Stimulated activated CD8-positive, alpha-beta memory T cell treated with anti-CD3 and anti-CD28 coated beads, Interleukin-2, amount 100 ng/mL, for 1 hour (primary cell): ENCODE measurements around the gene ICAM1.
A peak's percentile ranks its signal among the peaks of the same experiment; 100 is the strongest.
"Not testable (repeated sequence)": the region's sequence is repeated elsewhere in the genome, so short reads cannot be mapped to it uniquely, and the experiment has no call there.

Experiments used
- DNase-seq, 2 donors: peaks; one replicate each; pipeline ENCODE4 v3.0.0-alpha.2; 2020; ENCODE audit warnings: low read depth in 2 of 2

Gene ICAM1

DNA sequence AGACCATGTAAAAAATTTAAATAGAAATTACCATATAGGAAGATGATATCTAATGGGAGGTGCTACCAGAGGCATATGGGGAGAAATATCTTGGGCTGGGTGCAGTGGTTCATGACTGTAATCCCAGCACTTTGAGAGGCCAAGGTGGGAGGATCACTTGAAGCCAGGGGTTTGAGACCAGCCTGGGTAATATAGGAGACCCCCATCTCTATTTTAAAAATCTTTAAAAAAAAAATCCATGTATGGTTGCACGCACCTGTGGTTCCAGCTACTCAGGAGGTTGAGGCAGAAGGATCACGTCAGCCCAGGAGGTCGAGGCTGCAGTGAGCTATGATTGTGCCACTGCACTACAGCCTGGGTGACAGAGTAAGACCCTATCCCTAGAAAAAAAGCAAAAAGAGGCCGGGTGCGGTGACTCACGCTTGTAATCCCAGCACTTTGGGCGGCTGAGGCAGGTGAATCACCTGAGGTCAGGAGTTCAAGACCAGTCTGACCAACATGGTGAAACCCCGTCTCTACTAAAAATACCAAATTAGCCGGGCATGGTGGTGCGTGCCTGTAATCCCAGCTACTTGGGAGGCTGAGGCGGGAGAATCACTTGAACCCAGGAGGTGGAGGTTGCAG lies 29.0 kb upstream of the ICAM1 start:
- DNase-seq = not testable (repeated sequence)

DNA sequence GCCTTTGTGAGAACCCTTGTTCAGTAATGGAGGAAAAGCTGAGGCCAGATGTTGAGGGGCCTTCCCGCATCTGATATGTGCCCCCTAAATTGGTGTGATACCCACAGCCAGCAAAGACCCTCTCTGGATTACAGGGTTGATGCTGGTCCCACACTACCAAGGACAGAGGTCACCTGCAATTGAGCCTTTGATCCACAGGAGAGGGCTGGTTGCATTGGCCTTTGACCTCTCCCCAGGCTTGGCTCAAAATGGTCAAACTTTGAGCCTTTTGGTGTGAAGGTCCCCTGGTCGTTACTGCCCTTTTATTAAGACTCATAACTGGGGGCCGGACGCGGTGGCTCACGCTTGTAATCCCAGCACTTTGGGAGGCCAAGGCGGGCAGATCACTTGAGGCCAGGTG lies 27.3 kb upstream of the ICAM1 start:
- no peak for DNase-seq

DNA sequence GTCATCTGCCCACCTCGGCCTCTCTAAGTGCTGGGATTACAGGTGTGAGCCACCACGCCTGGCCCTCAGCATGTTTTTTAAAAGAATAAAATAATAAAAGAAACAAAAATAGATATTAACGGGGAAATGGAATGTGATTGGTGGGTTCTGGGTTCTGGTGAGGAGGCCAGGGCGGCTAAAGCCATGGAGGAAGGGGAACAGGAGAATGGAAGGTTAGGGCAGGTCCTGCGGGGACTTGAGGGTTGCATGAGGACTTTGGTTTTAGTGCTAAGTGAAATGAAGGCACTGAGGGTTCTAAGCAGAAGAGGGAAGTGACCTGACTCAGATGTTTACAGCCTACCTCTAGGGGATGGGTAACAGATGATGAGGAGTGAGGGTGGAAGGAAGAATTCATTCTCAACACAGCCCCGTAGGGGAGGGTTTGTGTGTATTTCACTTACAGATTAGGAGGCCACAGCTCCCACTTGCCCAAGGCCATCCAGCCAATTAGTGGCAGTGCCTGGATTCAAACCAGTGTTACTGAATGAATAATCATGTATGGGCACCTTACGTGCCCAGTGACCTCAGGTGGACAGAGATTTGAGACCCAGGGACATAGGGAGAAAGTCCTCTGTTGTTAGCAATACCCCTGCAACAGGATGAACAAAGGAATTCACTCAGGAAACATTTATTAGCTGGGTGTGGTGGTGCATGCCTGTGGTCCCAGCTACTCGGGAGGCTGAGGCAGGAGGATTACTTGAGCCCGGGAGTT lies 25.6 kb upstream of the ICAM1 start:
- no peak for DNase-seq

DNA sequence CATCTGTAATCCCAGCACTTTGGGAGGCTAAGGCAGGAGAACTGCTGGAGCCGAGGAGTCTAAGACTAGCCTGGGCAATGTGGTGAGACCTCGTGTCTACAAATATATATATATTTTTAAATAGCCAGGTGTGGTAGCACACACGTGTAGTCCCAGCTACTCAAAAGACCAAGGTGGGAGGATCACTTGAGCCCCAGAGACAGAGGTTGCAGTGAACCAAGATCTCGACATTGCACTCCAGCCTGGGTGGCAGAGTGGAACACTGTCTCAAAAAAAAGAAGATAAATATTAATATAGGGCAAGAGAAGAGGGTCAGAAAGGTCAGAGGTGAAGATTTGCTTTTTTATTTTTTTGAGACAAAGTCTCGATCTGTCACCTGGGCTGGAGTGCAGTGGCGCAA lies 24.4 kb upstream of the ICAM1 start:
- no peak for DNase-seq

DNA sequence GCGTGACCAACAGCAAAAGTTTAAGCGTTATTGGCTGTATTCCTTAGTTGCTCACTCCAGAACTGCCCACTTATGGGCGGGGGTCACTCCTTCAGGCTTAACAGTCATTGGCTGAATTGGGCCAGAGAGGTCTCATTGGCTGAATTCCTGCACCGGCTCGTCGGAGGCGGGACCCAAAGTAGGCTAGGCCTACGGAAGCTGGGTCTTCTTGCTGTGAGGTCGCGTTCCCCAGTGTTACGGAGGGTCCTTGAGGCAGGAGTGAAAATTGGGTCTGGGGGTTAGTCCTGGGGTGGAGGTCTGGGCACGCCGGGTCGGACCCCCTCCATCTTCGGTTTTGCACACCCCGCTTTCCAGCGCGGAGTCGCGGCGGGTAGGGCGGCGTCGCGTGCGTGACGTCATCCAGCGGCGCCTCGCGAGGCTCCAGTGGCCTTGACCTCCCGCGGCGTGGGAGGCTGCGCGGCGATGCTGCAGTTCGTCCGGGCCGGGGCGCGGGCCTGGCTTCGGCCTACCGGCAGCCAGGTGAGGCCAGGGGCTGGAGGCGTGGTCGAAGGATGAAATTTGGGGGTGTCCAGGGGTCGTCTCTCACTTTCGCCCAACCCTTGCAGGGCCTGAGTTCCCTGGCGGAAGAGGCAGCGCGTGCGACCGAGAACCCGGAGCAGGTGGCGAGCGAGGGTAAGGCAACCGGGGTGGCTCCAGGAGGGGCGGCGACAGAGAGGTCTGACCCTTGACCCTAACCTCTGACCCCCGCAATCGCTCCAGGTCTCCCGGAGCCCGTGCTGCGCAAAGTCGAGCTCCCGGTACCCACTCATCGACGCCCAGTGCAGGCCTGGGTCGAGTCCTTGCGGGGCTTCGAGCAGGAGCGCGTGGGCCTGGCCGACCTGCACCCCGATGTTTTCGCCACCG lies 18.9 kb upstream of the ICAM1 start, which contains the start of gene MRPL4:
MRPL4 (plus strand) TSS at position 423 of the 903 bp plus-strand sequence; CDS start at position 463, 40 bp downstream.
- peak; percentile 85 to 88 for DNase-seq

DNA sequence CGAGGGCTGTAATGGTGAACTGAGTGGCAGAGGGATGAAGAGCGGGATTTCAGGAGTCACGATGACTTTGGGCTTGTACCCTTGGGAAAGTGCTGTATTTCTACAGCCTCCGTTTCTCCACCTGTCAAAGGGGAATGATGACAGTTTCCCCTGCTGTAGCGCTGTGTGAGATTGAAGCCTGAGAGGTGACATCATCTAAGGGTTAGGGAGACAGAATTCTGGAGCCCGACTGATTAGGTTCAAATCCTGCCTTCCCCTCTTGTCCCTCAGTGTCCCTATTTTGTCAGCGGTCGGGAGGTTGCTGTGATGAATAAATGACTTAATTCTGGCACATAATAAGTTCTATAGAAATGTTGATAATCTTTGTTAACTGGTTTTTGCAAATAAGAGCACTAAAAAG lies 18.2 kb upstream of the ICAM1 start:
- no peak for DNase-seq

DNA sequence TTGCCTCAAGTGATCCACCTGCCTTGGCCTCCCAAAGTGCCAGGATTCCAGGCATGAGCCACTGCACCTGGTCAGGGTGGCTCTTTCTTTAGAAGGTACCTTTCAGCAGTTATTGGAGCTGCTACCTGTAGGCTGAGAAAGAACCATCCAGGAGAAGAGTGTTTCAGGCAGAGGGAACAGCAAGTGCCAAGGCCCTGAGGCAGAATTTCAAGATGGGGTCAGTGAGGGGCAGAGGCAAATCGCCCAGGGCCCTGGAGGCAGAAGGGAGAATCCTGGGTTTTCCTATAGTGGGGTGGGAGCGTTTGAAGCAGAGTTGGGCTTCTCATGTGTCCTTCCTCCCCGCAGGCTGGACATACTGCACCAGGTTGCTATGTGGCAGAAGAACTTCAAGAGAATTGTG lies 16.7 kb upstream of the ICAM1 start:
- no peak for DNase-seq

DNA sequence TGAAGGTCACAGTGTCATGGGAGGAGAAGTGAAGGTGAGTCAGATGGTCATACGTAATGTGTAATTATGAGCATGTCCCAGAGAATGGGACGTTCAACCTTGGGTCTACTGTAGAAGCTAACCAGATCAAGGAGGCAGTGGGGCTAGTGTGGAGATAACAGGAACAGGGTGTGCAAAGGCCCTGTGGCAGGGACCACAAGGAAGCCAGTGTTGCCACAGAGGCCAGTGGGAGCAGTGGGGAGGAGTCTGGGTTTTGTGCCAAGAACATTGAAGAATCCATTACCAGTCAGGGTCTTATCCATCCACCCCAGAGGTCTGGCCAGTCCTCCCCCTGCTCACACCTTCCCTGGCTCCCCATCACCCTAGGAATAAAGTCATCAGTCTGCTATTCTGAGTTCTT lies 15.6 kb upstream of the ICAM1 start:
- DNase-seq = no peak

DNA sequence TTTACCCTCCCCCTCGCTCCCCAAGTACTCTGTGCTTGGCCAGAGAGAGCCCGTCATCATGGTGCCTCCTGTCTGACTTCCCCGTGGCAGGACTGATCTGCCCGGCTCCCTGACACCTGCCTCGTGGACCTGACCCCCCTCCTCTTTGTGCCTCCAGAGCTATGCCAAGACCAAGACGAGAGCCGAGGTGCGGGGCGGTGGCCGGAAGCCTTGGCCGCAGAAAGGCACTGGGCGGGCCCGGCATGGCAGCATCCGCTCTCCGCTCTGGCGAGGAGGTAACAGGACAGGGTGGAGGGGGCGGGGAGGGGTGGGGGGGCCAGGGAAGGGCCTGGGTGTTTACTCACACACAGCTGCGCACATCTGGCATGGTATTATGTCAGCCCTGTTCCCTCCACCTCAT lies 14.4 kb upstream of the ICAM1 start:
- no peak for DNase-seq

DNA sequence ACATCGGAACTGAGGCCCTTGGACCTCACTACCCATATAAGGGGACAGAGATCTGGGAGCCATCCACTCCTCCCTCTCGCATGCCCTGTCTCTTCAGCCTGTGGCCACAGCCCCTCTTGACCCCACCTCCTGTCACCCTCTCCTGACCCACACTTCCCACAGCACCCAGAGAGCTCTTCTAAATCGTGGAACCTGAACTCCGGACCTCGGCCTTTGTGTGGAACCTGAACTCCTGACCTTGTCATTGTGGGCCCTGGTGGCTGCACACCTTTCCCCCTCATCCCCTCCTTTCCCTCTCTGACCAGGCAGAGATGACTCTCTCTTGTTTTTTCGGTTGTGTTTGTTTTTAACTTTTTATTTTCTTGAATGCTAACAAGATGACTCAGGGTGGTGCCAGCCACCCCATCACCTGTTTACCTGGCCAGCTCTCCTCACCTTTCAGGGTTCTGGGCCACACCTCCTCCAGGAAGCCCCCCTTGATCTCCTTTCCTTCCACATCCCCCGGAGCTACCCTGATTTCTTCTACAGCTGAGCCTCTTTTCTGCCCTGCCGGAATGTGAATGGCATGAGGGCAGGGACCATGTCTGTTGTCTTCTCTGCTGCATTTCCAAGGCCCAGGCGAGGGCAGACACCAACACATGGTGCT lies 13.8 kb upstream of the ICAM1 start:
- no peak for DNase-seq

DNA sequence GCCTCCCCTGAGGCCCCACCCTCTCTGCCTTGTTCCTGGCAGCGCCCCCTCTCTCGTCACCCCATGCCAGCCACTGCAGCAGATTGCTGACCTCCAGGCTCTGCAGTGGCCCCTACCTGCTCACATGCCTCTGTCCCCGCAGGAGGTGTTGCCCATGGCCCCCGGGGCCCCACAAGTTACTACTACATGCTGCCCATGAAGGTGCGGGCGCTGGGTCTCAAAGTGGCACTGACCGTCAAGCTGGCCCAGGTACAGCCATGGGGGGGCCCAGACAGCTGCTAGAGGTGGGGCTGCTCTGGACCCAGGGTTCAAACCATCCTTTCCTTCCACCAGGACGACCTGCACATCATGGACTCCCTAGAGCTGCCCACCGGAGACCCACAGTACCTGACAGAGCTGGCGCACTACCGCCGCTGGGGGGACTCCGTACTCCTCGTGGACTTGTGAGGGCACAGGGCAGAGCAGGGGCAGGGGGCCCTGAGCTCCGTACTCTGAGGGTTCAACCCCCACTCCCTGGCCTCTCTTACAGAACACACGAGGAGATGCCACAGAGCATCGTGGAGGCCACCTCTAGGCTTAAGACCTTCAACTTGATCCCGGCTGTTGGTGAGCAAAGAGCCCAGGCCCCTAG lies 12.7 kb upstream of the ICAM1 start:
- no peak for DNase-seq

DNA sequence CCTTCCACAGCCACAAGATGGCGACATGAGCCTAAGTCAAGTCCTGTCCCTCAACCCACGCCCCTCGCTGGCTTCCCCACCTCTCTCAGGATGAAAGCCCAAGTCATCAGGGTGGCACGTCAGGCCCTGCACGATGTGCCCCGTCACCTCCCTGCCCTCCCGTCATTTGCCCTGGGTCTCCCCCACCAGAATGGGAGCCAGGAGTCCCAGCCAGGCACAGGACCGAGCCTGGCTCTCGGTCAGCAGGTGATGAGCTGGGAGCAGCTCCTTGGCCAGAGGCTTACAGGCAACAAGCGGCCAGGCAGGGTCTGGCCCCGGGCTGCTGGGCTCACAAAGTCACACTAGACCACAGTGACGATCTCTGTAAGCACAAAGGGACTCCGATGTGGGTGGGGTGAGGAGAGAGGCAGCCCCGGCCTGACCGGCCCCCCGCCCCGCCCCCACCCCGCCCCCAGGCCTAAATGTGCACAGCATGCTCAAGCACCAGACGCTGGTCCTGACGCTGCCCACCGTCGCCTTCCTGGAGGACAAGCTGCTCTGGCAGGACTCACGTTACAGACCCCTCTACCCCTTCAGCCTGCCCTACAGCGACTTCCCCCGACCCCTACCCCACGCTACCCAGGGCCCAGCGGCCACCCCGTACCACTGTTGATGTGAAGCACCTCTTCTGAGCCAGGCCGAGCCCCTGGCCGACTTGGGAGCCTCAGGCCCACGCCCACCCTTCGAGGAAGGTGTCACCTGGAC lies 11.6 kb upstream of the ICAM1 start:
- peak; percentile 66 to 71 for DNase-seq

DNA sequence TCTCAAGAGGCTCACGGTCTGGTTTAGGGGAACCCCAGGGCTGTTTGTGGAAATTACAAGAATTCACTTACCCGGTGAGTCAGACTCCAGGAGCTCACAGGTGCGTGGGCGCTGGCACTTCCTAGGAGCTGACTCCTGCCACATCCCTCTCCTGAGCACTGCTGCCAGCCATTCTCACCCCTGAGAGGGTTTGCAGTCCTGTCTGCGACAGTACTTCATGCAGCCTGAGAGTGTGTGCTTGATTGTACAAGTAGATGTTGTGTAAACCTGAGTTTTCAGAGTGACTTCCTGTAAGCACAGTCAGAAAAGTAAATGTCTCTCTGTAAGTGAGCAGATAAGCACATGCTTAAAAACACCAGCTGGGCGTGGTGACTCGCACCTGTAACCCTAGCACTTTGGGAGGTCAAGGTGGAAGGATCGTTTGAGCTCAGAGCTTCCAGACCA lies 10.8 kb upstream of the ICAM1 start:
- DNase-seq = no peak

DNA sequence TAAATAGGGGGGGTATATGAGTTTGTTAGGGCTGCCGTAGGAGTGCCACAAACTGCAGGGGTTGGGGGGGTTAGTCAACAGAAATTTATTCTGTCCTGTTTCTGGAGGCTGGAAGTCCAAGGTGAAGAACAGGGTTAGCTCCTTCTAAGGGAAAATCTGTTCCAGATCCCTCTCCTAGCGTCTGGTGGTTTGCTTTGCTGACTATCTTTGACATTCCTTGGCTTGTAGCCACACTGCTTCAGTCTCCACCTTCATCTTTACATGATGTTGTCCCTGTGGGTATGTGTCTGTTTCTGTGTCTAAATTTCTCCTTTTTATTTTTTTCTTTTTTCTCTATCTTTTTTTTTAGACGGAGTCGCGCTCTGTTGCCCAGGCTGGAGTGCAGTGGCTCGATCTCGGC lies 8.1 kb upstream of the ICAM1 start:
- no peak for DNase-seq

DNA sequence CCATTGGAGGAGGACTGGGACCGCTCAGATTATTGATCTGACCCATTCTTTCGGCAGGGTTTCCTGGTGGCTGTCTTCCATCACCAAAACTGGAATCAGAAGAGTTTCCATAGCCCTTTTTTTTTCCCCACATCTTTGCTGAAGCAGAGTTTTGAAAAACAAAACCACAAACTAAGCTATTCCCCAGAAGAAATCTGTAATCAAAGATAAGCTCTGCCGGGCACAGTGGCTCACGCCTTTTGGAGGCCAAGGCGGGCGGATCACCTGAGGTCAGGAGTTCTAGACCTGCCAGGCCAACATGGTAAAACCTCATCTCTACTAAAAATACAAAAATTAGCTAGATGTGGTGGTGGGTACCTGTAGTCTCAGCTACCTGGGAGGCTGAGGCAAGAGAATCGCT lies 4.2 kb upstream of the ICAM1 start:
- no peak for DNase-seq

DNA sequence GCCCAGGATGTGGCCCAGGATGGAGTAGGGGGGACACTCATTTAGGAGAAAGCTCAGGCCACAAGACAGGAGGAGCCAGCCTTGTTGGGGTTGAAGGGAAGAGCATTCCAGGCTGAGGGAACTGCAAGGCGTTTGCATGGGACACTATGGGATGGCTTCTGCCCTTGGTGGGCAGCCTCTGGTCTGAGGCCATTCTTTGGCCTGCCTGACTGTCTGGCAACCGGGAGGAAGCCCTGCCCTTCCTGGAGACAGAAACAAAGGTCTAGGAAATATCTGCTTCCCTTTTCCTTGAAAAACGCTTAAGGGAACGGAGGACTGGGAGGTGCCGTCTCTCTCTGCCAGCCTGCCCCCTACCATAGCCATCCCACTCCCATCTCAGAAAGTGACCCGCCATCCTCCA lies 2.8 kb upstream of the ICAM1 start:
- DNase-seq = no peak

DNA sequence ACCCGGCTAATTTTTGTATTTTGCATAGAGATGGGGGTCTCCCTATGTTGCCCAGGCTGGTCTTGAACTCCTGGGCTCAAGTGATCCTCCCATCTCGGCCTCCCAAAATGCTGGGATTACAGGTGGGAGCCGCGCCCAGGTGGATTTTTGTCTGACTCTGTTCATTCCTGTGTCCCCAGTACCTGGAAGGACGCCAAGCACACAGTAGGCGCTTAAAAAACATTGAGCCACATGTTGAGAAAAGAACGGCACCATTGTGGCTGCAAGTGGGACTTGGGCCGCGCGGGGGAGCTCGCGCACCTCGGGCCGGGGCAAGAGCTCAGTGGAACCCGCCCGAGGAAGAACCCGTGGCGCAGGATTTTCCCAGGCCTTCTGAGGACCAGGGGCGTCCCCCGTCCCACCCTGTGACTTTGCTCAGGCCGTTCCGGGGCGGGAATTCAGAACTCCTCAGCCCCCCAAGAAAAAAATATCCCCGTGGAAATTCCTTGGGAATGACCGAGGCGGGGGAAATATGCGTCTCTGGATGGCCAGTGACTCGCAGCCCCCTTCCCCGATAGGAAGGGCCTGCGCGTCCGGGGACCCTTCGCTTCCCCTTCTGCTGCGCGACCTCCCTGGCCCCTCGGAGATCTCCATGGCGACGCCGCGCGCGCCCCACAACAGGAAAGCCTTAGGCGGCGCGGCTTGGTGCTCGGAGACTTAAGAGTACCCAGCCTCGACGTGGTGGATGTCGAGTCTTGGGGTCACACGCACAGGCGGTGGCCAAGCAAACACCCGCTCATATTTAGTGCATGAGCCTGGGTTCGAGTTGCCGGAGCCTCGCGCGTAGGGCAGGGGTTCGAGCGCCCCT lies 1.4 kb upstream of the ICAM1 start:
- peak; percentile 76 to 77 for DNase-seq

DNA sequence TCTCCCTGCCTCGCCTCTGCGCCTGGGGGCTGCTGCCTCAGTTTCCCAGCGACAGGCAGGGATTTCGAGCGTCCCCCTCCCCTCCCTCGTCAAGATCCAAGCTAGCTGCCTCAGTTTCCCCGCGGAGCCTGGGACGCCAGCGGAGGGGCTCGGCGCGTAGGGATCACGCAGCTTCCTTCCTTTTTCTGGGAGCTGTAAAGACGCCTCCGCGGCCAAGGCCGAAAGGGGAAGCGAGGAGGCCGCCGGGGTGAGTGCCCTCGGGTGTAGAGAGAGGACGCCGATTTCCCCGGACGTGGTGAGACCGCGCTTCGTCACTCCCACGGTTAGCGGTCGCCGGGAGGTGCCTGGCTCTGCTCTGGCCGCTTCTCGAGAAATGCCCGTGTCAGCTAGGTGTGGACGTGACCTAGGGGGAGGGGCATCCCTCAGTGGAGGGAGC lies 722 bp upstream of the ICAM1 start:
- peak; percentile 51 to 58 for DNase-seq

DNA sequence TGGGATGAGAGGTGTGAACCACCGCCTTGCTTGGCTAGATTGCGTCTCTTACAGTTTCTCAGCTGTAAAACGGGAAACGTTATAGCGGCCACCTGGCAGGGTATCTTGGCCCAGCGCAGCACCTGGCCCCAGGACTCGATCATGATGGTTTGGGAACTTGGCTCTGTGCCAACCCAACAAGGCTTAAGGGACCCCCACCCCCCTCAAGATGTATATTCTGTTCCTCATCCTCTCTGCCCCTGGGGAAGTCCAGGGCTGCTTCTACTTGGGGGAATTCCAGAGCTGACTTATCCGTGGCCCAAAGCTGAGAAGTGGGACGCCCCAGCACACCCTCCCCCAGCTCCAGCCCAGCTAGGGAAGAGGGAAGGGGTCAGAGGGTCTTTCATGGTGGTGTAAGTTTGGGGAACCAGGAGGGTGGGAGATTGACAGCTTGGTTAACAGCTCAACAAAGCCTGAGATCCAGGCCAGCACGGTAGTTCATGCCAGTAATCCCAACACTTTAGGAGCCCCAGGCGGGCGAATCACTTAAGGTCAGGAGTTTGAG lies 695 bp downstream of the ICAM1 start:
- no peak for DNase-seq
